Measurements from ENCODE around the gene LSM2.
"Not testable (repeated sequence)": the region's sequence is repeated elsewhere in the genome, so short reads cannot be mapped to it uniquely, and the experiment has no call there.

LSM2 gene

GRCh38 chr6:31796993-31797385 lies 9.8 kb downstream of the LSM2 start:
- no peak for DNase-seq

- peak; percentile 56 for DNase-seq
Observed at GRCh38 chr6:31795616-31796298, 11.0 kb downstream of the LSM2 start, which contains the start of gene VARS1. Gene VARS1 (minus strand): TSS chr6:31795752. CDS start chr6:31795217, 535 bp downstream.

- no peak for DNase-seq
Observed at GRCh38 chr6:31794866-31795615, 11.7 kb downstream of the LSM2 start.

GRCh38 chr6:31794294-31794865 lies 12.4 kb downstream of the LSM2 start:
- no peak for DNase-seq

- DNase-seq = not testable (repeated sequence)
Observed at GRCh38 chr6:31793927-31794245, 12.9 kb downstream of the LSM2 start.

GRCh38 chr6:31792761-31793171 lies 14.0 kb downstream of the LSM2 start:
- no peak for DNase-seq

GRCh38 chr6:31792090-31792374 lies 14.7 kb downstream of the LSM2 start:
- DNase-seq = no peak

GRCh38 chr6:31791324-31792089 lies 15.3 kb downstream of the LSM2 start:
- DNase-seq = peak; percentile 21

GRCh38 chr6:31785475-31785874 lies 21.3 kb downstream of the LSM2 start:
- no peak for DNase-seq

- no peak for DNase-seq
Observed at GRCh38 chr6:31784098-31784925, 22.5 kb downstream of the LSM2 start.

GRCh38 chr6:31782126-31782855 lies 24.5 kb downstream of the LSM2 start:
- DNase-seq = no peak

GRCh38 chr6:31781244-31782125 lies 25.3 kb downstream of the LSM2 start:
- no peak for DNase-seq

- DNase-seq = no peak
Observed at GRCh38 chr6:31780507-31781243, 26.1 kb downstream of the LSM2 start.

GRCh38 chr6:31779908-31780307 lies 26.9 kb downstream of the LSM2 start:
- DNase-seq = no peak

GRCh38 chr6:31778999-31779885 lies 27.5 kb downstream of the LSM2 start:
- DNase-seq = no peak

- DNase-seq = no peak
Observed at GRCh38 chr6:31778193-31778592, 28.6 kb downstream of the LSM2 start.

GRCh38 chr6:31777667-31778050 lies 29.1 kb downstream of the LSM2 start:
- no peak for DNase-seq

GRCh38 chr6:31776989-31777666 lies 29.6 kb downstream of the LSM2 start, which contains the start of gene VWA7:
Gene VWA7 (minus strand): TSS chr6:31777328. CDS start chr6:31776779, 549 bp downstream.
- peak; percentile 45 for DNase-seq

Measured in NCI-H2029 treated with DMSO at 0.1 percent for 48 hours (cell line).